ENCODE measurements around the gene MEIS1. TPM values are rescaled to one million over a fixed set of nuclear protein-coding genes. Genes with fewer than 3 reads are reported as not detected.

MEIS1 gene
- total RNA-seq, 2 donors from 2014 or later: 1.8 to 2.3 TPM

DNA sequence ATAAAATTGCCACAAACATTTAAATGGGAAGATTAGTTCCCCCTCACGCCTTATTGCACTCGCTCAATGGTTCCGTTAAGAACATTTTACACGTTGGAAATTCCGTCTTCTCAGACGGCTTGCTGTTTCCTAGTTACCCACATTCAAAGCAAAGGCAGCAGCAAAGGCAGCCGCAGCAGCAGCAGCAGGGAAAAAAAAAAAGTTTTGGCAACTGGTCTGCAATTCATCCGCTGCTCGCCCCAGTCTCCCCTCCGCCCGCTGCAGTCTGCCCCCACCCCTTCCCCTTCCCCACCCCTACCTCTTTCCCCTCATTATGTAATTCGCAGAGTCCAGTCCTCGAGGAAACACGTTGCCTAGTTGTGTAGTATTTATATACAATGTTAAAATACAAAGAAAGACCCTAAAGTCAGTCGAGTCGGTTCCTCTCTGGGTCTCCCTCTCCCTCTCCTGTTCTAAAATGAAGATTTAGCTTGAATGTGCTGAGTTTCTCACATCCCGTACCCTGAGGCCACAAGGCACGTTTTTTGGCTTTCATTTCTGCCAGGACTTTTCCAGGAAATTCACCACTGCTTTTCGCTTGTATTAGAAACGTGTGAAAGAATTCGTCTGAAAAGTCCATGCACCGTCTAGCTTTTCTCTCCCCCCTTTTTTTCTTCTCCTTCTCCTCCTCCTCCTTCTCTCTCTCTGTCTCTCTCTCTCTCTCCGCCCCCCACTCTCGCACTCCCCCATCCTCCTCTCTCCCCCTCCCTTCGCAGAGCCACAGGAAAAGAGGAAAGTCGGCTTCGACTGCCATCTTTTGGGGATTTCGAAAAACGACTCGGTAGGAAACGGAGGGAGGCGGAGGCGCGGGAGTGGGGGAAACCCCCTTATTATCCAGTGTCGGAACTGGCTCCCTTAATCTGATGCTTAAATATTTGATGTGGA lies 140.0 kb downstream of the MEIS1 start:
- Histone ChIP-seq H3K36me3 (ENCODE audit: control insufficient read depth, insufficient read depth, low read length) (no peaks in the 10 kb centered on the region), H3K9me3 (ENCODE audit: control insufficient read depth, low read length) (no peaks in the 10 kb centered on the region), H3K4me1 (ENCODE audit: control insufficient read depth, insufficient read depth, low read length) (peaks cover 2% of the 10 kb centered on the region), H3K27ac (ENCODE audit: low read depth, low read length) (peak overlapping the region; percentile 97), H3K27me3 (ENCODE audit: control insufficient read depth, insufficient read depth, low read length, poor library complexity, severe bottlenecking) (peaks cover 50% of the 10 kb centered on the region), H3K9ac (ENCODE audit: extremely low read depth, low read length, poor library complexity, severe bottlenecking) (peak overlapping the region; percentile 44), H3K4me3 (ENCODE audit: low read length) (peak overlapping the region; percentile 81)
- peak; percentile 89 for DNase-seq
- TF ChIP-seq, protein P1, sequence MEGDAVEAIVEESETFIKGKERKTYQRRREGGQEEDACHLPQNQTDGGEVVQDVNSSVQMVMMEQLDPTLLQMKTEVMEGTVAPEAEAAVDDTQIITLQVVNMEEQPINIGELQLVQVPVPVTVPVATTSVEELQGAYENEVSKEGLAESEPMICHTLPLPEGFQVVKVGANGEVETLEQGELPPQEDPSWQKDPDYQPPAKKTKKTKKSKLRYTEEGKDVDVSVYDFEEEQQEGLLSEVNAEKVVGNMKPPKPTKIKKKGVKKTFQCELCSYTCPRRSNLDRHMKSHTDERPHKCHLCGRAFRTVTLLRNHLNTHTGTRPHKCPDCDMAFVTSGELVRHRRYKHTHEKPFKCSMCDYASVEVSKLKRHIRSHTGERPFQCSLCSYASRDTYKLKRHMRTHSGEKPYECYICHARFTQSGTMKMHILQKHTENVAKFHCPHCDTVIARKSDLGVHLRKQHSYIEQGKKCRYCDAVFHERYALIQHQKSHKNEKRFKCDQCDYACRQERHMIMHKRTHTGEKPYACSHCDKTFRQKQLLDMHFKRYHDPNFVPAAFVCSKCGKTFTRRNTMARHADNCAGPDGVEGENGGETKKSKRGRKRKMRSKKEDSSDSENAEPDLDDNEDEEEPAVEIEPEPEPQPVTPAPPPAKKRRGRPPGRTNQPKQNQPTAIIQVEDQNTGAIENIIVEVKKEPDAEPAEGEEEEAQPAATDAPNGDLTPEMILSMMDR (conservative IDR thresholded peaks at IDR 0.05): peak; percentile 74
- Mint-ChIP-seq H3K4me3 (peak overlapping the region; percentile 59), H3K27me3 (ENCODE audit: insufficient read depth) (peaks cover 29% of the 10 kb centered on the region), H3K27ac (peak overlapping the region; percentile 42), H3K4me1 (peaks cover 27% of the 10 kb centered on the region), H3K36me3 (ENCODE audit: low read depth) (no peaks in the 10 kb centered on the region), H3K9me3 (no peaks in the 10 kb centered on the region)
- WGBS, 2 experiments (ENCODE audit: insufficient coverage in 1 of 2, insufficient read length in 1 of 2): 0 to 3% methylated on average over 8 to 32 of the region's 35 CpGs

DNA sequence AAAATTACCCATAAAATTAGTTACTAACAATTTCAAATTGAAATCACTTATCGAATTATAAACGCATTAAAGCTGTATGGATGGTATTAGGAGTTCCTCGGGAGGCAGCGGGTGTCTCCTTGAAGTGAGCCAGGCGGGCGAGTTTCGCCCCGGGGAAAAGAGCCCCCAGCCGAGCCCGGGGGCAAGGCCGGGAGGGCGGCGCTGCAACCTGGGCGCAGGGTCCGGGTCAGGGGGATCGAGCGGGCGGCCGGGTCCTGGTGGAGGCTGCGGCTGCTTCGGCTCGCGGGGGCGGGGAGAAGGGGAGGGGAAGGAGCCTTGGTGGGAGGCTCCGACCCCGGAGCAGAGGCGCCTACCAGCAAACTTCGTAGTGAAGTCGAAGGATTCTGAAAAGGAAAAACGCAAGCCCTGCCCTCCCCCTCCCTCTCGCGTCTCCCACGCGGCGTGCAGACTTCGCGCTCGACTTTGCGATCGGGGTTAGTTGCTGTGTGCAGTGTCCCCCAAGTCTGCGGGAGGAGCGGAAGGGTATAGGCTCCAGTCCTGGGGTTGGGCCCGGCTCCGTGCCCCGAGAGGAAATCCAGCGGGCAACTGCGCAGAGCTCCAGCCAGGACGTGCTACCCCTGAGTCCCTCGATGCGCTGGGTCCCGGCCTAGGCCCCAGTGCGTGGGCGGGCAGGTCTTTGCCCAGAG lies 140.8 kb downstream of the MEIS1 start:
- peaks cover 58% of the 10 kb centered on the region for H3K27me3 ChIP-seq (ENCODE audit: control insufficient read depth, insufficient read depth, low read length, poor library complexity, severe bottlenecking)
- no peak overlapping the region for H3K27ac Mint-ChIP-seq

GRCh38 chr2:66576311-66576560 lies 141.3 kb downstream of the MEIS1 start:
- no peaks in the 10 kb centered on the region for H3K36me3 ChIP-seq (ENCODE audit: control insufficient read depth, insufficient read depth, low read length)
- H3K4me1 Mint-ChIP-seq: peaks cover 33% of the 10 kb centered on the region
- DNase-seq: peak; percentile 76
- peaks cover 62% of the 10 kb centered on the region for H3K27me3 ChIP-seq (ENCODE audit: control insufficient read depth, insufficient read depth, low read length, poor library complexity, severe bottlenecking)
- TF ChIP-seq, protein P1 (conservative IDR thresholded peaks at IDR 0.05): no peak
- WGBS, 2 experiments (ENCODE audit: insufficient coverage in 1 of 2, insufficient read length in 1 of 2): 0% methylated on average over 2 to 10 of the region's 11 CpGs
- no peak overlapping the region for H3K27ac Mint-ChIP-seq
- no peaks in the 10 kb centered on the region for H3K9me3 Mint-ChIP-seq
- peaks cover 20% of the 10 kb centered on the region for H3K27me3 Mint-ChIP-seq (ENCODE audit: insufficient read depth)
- peak overlapping the region; percentile 81 for H3K4me3 ChIP-seq (ENCODE audit: low read length)
- no peaks in the 10 kb centered on the region for H3K9me3 ChIP-seq (ENCODE audit: control insufficient read depth, low read length)
- peaks cover 2% of the 10 kb centered on the region for H3K4me1 ChIP-seq (ENCODE audit: control insufficient read depth, insufficient read depth, low read length)
- no peak overlapping the region for H3K9ac ChIP-seq (ENCODE audit: extremely low read depth, low read length, poor library complexity, severe bottlenecking)
- no peaks in the 10 kb centered on the region for H3K36me3 Mint-ChIP-seq (ENCODE audit: low read depth)
- peak overlapping the region; percentile 59 for H3K4me3 Mint-ChIP-seq
- peak overlapping the region; percentile 97 for H3K27ac ChIP-seq (ENCODE audit: low read depth, low read length)

More for the DNA sequence above, 140.8 kb downstream of the MEIS1 start:
- H3K4me1 Mint-ChIP-seq: peaks cover 29% of the 10 kb centered on the region
- peak overlapping the region; percentile 59 for H3K4me3 Mint-ChIP-seq
- H3K36me3 Mint-ChIP-seq (ENCODE audit: low read depth): no peaks in the 10 kb centered on the region
- no peaks in the 10 kb centered on the region for H3K9me3 Mint-ChIP-seq
- DNase-seq: peak; percentile 80
- H3K27me3 Mint-ChIP-seq (ENCODE audit: insufficient read depth): peaks cover 24% of the 10 kb centered on the region
- TF ChIP-seq, protein P1 (conservative IDR thresholded peaks at IDR 0.05): peak; percentile 7
- peak overlapping the region; percentile 81 for H3K4me3 ChIP-seq (ENCODE audit: low read length)
- H3K4me1 ChIP-seq (ENCODE audit: control insufficient read depth, insufficient read depth, low read length): peaks cover 2% of the 10 kb centered on the region
- H3K9me3 ChIP-seq (ENCODE audit: control insufficient read depth, low read length): no peaks in the 10 kb centered on the region
- peak overlapping the region; percentile 97 for H3K27ac ChIP-seq (ENCODE audit: low read depth, low read length)
- no peaks in the 10 kb centered on the region for H3K36me3 ChIP-seq (ENCODE audit: control insufficient read depth, insufficient read depth, low read length)
- no peak overlapping the region for H3K9ac ChIP-seq (ENCODE audit: extremely low read depth, low read length, poor library complexity, severe bottlenecking)
- WGBS, 2 experiments (ENCODE audit: insufficient coverage in 1 of 2, insufficient read length in 1 of 2): 0% methylated on average over 2 to 53 of the region's 53 CpGs

Data from endodermal cell (in vitro differentiated cells).